ENCODE data around the gene C6orf136.

GRCh38 chr6:30681766-30682142 lies 34.8 kb downstream of the C6orf136 start:
- no peak for TF ChIP-seq POLR2AphosphoS5 (IDR thresholded peaks at IDR 0.05; ENCODE audit: low read depth, low read length)
- TF ChIP-seq TAF1 (IDR thresholded peaks at IDR 0.05; ENCODE audit: borderline replicate concordance, insufficient read depth, low read length), result no peak
- TF ChIP-seq REST (IDR thresholded peaks at IDR 0.05; ENCODE audit: insufficient read depth in 1 of 2, low read depth in 2 of 2, low read length in 2 of 2), result no peak
- no peak for TF ChIP-seq FOXP2 (optimal IDR thresholded peaks at IDR 0.05; ENCODE audit: borderline replicate concordance, extremely low read depth, extremely low read length, insufficient read depth)
- TF ChIP-seq SIN3A (IDR thresholded peaks at IDR 0.05; ENCODE audit: borderline replicate concordance, insufficient read depth, low read length), result no peak

Measured in PFSK-1 (cell line).